K562 (cell line): ENCODE data around the gene NEURL2. TPM values are rescaled to one million over a fixed set of nuclear protein-coding genes. Genes with fewer than 3 reads are reported as not detected.

Experiments
- ATAC-seq: fragments of 200-7000 bp; cut with Tn5 transposase; 3 replicates; pipeline ENCODE4 v1.9.1; 2020; ENCODE audit warnings: moderate library complexity
- BruUV-seq: library from RNA; stranded (reverse); fragments of 400-500 nt; replicated peaks from 2 replicates; lab custom pipeline; 2021; lab: Mats Ljungman, UMichigan
- CTCF ChIA-PET: fragments of 300-600 bp; formaldehyde crosslinking; extraction: SDS; loops from one replicate; lab custom pipeline; 2021; ENCODE audit warnings: low intra/inter-chr PET ratio; lab: Yijun Ruan, JAX
- POLR2A ChIA-PET: fragments of 300-600, 350-650 bp; sonication (Branson Sonifier 250); formaldehyde crosslinking; extraction: SDS; loops from one replicate; lab custom pipeline; 2021; ENCODE audit warnings: antibody characterized with exemption, inconsistent platforms; lab: Yijun Ruan, JAX
- DNase-seq, 4 experiments: peaks; one replicate each; pipeline versions ENCODE4 v3.0.0 to v3.0.0-alpha.2; 2011 to 2018; ENCODE audit warnings: low spot score in 3 of 4, mixed read lengths in 3 of 4; ENCODE audit errors: extremely low read depth in 1 of 4
- FAIRE-seq: peaks from 2 replicates; lab custom pipeline; 2011; peaks lifted over from hg19 to GRCh38; lab: Jason Lieb, UNC
- H2AFZ ChIP-seq: 2 replicates; pipeline ENCODE4 v1.6.0; 2011; ENCODE audit warnings: low read depth, low read length, control low read depth, inconsistent platforms
- H3K27ac ChIP-seq: fragments of 200-600 bp; 3 replicates; pipeline ENCODE4 v1.8.0; 2011; ENCODE audit warnings: low read depth, mild to moderate bottlenecking, control low read depth, inconsistent platforms, low read length, moderate library complexity, mixed read lengths; ENCODE audit errors: extremely low read depth
- H3K27me3 ChIP-seq, 2 experiments: fragments of 300-600 bp in 1 of 2; 2 replicates in 1 of 2; 3 replicates in 1 of 2; pipeline versions ENCODE4 v1.6.0 to v1.8.0; 2011; ENCODE audit warnings: inconsistent platforms in 2 of 2, low read length in 2 of 2, mild to moderate bottlenecking in 1 of 2, mixed read lengths in 1 of 2, moderate library complexity in 1 of 2; ENCODE audit not compliant: control insufficient read depth in 2 of 2, insufficient read depth in 2 of 2
- H3K36me3 ChIP-seq: fragments of 300-600 bp; 3 replicates; pipeline ENCODE4 v1.8.0; 2011; ENCODE audit warnings: mild to moderate bottlenecking, low read length, inconsistent platforms; ENCODE audit not compliant: control insufficient read depth, insufficient read depth
- H3K4me1 ChIP-seq, 2 experiments: fragments of 200-600 bp in 1 of 2; replicated peaks in 1 of 2; 2 replicates in 1 of 2; 3 replicates in 1 of 2; pipeline versions ENCODE4 v1.5.1 to v1.8.0; 2011; ENCODE audit warnings: inconsistent platforms in 2 of 2, low read length in 2 of 2, mild to moderate bottlenecking in 1 of 2, mixed read lengths in 1 of 2, moderate library complexity in 1 of 2; ENCODE audit not compliant: control insufficient read depth in 2 of 2, insufficient read depth in 2 of 2
- H3K4me2 ChIP-seq: 2 replicates; pipeline ENCODE4 v1.6.1; 2011; ENCODE audit warnings: low read length, control low read depth, inconsistent platforms, mixed read lengths; ENCODE audit not compliant: insufficient read depth
- H3K4me3 ChIP-seq: fragments of 200-600 bp; sonication (generic), shearing (Covaris generic); 2 replicates; pipeline ENCODE4 v1.5.1; 2016; ENCODE audit warnings: control low read depth, inconsistent platforms
- H3K79me2 ChIP-seq: fragments of 200-600 bp; 3 replicates; pipeline ENCODE4 v1.8.0; 2011; ENCODE audit warnings: low read length, inconsistent platforms; ENCODE audit not compliant: control insufficient read depth, insufficient read depth
- H3K9ac ChIP-seq, 2 experiments: 2 replicates each; pipeline versions ENCODE4 v1.6.0 to v1.6.1; 2011; ENCODE audit warnings: low read depth in 2 of 2, low read length in 2 of 2, control low read depth in 1 of 2, inconsistent platforms in 1 of 2, mild to moderate bottlenecking in 1 of 2, mixed read lengths in 1 of 2; ENCODE audit not compliant: insufficient read depth in 1 of 2
- H3K9me1 ChIP-seq: one replicate; pipeline ENCODE4 v1.6.0; 2011; ENCODE audit warnings: inconsistent platforms, mild to moderate bottlenecking, low read length, moderate library complexity; ENCODE audit not compliant: control insufficient read depth, insufficient read depth
- H3K9me3 ChIP-seq: replicated peaks from 2 replicates; pipeline ENCODE4 v1.5.1; 2011; ENCODE audit warnings: low read depth, low read length, inconsistent platforms; ENCODE audit not compliant: control insufficient read depth, insufficient read depth
- H4K20me1 ChIP-seq: replicated peaks from 2 replicates; pipeline ENCODE4 v1.6.1; 2011; ENCODE audit warnings: low read length, inconsistent platforms, mixed read lengths; ENCODE audit not compliant: control insufficient read depth, insufficient read depth
- CAMTA2 ChIP-seq: fragments of 250-450 bp; sonication (Bioruptor Pico); conservative IDR thresholded peaks from 2 replicates; pipeline ENCODE4 v1.5.1; 2022
- CHD1 ChIP-seq: fragments of 200-600 bp; sonication (generic); IDR thresholded peaks from one replicate; pipeline ENCODE4 v1.6.1; 2012; ENCODE audit warnings: mild to moderate bottlenecking, moderate library complexity, low read length, inconsistent platforms
- E2F4 ChIP-seq: sonication (generic); formaldehyde crosslinking; IDR thresholded peaks from 2 replicates; pipeline ENCODE4 v1.8.0; 2022; ENCODE audit warnings: mild to moderate bottlenecking, low read depth, missing genetic modification reagents
- NFRKB ChIP-seq: fragments of 450-650 bp; IDR thresholded peaks from 2 replicates; pipeline ENCODE4 v1.6.1; 2016; ENCODE audit warnings: low read depth
- TBP ChIP-seq: optimal IDR thresholded peaks from 2 replicates; pipeline ENCODE3; 2011; ENCODE audit warnings: low read depth, low read length, improper control_type of control experiment
- TFAP4 ChIP-seq: sonication (generic); formaldehyde crosslinking; IDR thresholded peaks from 2 replicates; pipeline ENCODE4 v1.8.0; 2022; ENCODE audit warnings: missing genetic modification reagents, mild to moderate bottlenecking, moderate library complexity, borderline replicate concordance
- ZBTB43 ChIP-seq: sonication (generic); formaldehyde crosslinking; IDR thresholded peaks from 2 replicates; pipeline ENCODE4 v1.8.0; 2023; ENCODE audit warnings: mild to moderate bottlenecking, missing genetic modification reagents
- ZBTB5 ChIP-seq: fragments of 450-650 bp; IDR thresholded peaks from 2 replicates; pipeline ENCODE4 v1.6.1; 2017; ENCODE audit warnings: antibody characterized with exemption
- ZC3H8 ChIP-seq: fragments of 450-650 bp; IDR thresholded peaks from 2 replicates; pipeline ENCODE4 v1.6.1; 2017
- ZNF12 ChIP-seq: sonication (generic); formaldehyde crosslinking; IDR thresholded peaks from 2 replicates; pipeline ENCODE4 v1.4.0; 2020; ENCODE audit warnings: mild to moderate bottlenecking, missing genetic modification reagents
- ZNF121 ChIP-seq: sonication (generic); formaldehyde crosslinking; conservative IDR thresholded peaks from 2 replicates; pipeline ENCODE4 v1.8.0; 2022; ENCODE audit warnings: missing genetic modification reagents
- ZZZ3 ChIP-seq: fragments of 450-650 bp; IDR thresholded peaks from 2 replicates; pipeline ENCODE4 v1.6.1; 2016; ENCODE audit warnings: antibody characterized with exemption, mild to moderate bottlenecking, moderate library complexity
- WGBS: fragments of 100-300 bp; shearing (Covaris generic); methylation state at CpG from one replicate; pipeline ENCODE4 v1.1.6; 2016; ENCODE audit warnings: low coverage, mixed read lengths; ENCODE audit not compliant: insufficient coverage; ENCODE audit errors: missing lambda C conversion rate; 5-methylcytosine and 5-hydroxymethylcytosine counted together
- in situ Hi-C: fragments of 300-500 bp; cut with MboI; formaldehyde crosslinking; loops from 4 replicates; pipeline ENCODE4 v1.15.0; 2018; ENCODE audit warnings: inconsistent platforms, mixed read lengths
- intact Hi-C: fragments of 100-400 bp; cut with micrococcal nuclease; formaldehyde crosslinking; loops from 2 replicates; pipeline ENCODE4 v1.14.2; 2022
- polyA plus RNA-seq, 8 experiments: library from polyadenylated mRNA; depleted of rRNA in 4 of 8; stranded (reverse) in 5 of 8; unstranded in 3 of 8; fragments of >200 nt; fragmentation: Nextera tagmentation in 2 of 8; fragmentation: Illumina TruSeq in 1 of 8; extraction: Ambion mirVana in 2 of 8; extraction: Trizol in 1 of 8; gene quantifications; 2 replicates each; pipeline versions ENCODE4 v1.2.1 to v1.2.3, GENCODE V29; 2011 to 2014; ENCODE audit warnings: inconsistent platforms in 1 of 8, missing spikeins in 1 of 8
- total RNA-seq, 7 experiments: library from RNA; depleted of rRNA in 6 of 7; stranded (reverse); fragments of >200 nt in 6 of 7; fragmentation: Illumina TruSeq in 2 of 7; extraction: Trizol in 2 of 7; gene quantifications; 2 replicates each; pipeline versions ENCODE4 v1.2.1 to v1.2.3, GENCODE V29; 2011 to 2021; ENCODE audit warnings: low replicate concordance in 1 of 7

NEURL2 gene
- total and polyA plus RNA-seq, 9 of the 15 experiments (the other 6 are each of a cell fraction or from before 2014, with no cell fraction given): 0.22 to 1.9 (median 0.50) TPM; not detected in 1

GRCh38 chr20:45853484-45853883, 37.5 kb downstream of the NEURL2 start:
- no peak for FAIRE-seq
- peaks cover 22% of the 10 kb centered on the region for H3K79me2 ChIP-seq

More at GRCh38 chr20:45853484-45853883, 37.5 kb downstream of the NEURL2 start:
- WGBS: 89% methylated on average over 2 of the region's 2 CpGs
- H3K4me1 ChIP-seq: peaks cover 24 to 31% of the 10 kb centered on the region in 2 experiments
- H3K4me3 ChIP-seq: no peak overlapping the region
- peaks cover 5% of the 10 kb centered on the region for H3K9me3 ChIP-seq
- TF ChIP-seq ZZZ3 (no peak), TFAP4 (CRISPR knock-in tag) (no peak), CHD1 (no peak), NFRKB (no peak), ZNF12 (CRISPR knock-in tag) (no peak), ZBTB5 (no peak), ZBTB43 (CRISPR knock-in tag) (no peak), E2F4 (no peak), ZC3H8 (no peak), CAMTA2 (CRISPR knock-in tag) (no peak), ZNF121 (CRISPR knock-in tag) (no peak), TBP (no peak)
- no peak overlapping the region for H2AFZ ChIP-seq
- POLR2A ChIA-PET: interaction anchor here (1.5 kb wide), 1 partner anchor 29 kb away, joined by 6 read pairs; no protein-coding TSS in a partner anchor
- H3K27me3 ChIP-seq: no peaks in the 10 kb centered on the region
- H3K4me2 ChIP-seq: no peak overlapping the region
- in situ Hi-C loops: no loop called here
- intact Hi-C loops: no loop called here
- H3K27ac ChIP-seq: no peak overlapping the region
- no peak for ATAC-seq
- CTCF ChIA-PET: no interaction called here
- H3K36me3 ChIP-seq: peaks cover 10% of the 10 kb centered on the region; the same call in 2 of the 3 replicates
- DNase-seq: no peak
- no peaks in the 10 kb centered on the region for H4K20me1 ChIP-seq
- no peak overlapping the region for H3K9ac ChIP-seq
- no peaks in the 10 kb centered on the region for H3K9me1 ChIP-seq
- no TSS peak for BruUV-seq
